Amygdala (tissue), 56 donors: Measurements from ENCODE around the gene PRR16.
A peak's percentile ranks its signal among the peaks of the same experiment; 100 is the strongest.

Experiments used
- DNase-seq, 56 donors: peaks; one replicate each; lab custom pipeline; 2025; lab: John Stamatoyannopoulos, UW

The PRR16 gene

GRCh38 chr5:120512068-120512467 lies 48.0 kb downstream of the PRR16 start:
- no peak for DNase-seq

GRCh38 chr5:120512791-120513650 lies 48.9 kb downstream of the PRR16 start:
- DNase-seq, result no peak

- DNase-seq, result peak in 1 of 56 donors; percentile 4
Observed at GRCh38 chr5:120516805-120517204, 52.7 kb downstream of the PRR16 start.

DNA sequence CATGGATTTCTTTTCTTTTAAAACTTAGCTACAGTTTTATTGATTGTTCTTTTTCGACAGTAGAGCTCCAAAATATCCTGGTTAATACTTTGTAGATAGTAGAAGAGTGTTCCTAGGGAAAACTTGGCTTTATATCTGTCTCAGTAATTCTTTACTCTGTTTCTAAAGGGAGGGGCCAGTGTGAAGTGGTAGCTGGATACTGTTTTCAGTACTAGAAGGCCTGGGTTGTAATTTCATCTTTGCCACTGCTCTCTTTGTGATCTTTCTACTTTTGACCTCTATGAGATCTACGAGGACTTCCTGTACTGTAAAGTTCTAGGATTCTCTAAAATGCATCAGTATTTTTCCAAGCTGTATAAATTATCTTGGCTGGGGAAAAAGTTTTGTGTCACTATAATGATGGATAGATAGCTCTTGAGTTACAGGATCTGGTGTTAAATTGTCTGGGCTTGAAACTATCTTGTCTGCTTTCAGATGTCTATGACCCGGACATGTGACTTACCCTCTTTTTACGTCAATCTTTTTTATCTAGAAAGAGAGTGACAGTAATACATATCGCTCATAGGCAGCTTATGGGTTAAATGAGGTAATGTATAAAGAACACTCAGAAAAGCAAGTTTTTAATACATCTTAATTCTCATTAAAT lies 53.6 kb downstream of the PRR16 start:
- DNase-seq, result no peak

DNA sequence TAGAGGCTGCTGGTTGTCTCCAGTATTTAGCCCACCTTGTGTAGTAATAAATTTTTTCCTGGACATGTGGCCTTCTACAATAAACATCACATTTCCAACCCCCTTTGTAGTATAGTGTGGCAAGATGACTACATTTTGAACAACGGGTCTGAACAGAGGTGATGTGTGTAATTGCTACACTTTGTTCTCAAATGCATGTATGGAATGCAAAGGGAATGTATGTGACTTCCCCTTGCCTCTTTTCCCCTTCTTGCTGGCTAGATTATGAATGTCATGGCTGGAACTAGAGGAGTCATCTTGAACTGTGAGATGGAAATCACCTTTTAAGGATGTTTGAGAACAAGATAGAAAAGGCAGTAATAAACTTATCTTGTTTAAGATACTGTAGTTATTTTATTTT lies 54.5 kb downstream of the PRR16 start:
- DNase-seq, result no peak

DNA sequence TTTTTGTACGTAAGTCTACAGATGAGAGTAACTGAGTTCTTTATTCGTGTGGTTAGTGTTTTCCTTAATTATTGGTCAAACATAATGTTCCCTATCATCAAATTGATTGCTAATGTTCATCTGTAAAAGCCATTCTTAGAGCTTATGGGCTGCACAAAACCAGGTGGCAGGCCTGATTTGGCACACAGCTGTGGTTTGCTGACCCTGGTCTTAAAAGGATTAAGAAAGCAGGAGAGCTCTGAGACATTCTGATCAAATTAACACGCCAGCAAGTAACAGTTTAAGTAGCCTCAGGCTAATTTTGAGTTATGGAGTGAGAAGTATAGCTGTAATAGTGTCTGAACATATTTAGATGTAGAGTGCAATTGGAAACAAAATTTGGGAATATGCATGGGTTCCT lies 63.2 kb downstream of the PRR16 start:
- DNase-seq, result no peak

DNA sequence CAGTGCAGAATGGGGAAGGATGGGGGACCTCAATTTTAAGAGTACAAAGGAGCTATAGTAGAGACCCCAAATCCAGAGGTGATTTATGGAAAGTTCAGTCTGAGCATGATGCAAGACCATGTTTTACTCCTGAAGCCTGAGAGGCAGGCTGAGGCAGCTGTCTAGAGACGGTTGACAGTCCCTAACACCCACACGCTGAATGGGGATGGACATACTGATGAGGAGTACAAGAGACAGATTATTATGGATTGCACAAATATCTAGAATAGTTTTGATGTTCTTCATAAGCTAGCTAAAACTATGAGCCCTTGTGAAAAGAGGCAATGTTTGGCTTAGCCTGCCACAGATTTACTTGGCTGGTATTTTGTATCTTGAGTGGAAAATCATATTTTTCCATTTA lies 64.5 kb downstream of the PRR16 start:
- DNase-seq, result no peak

DNA sequence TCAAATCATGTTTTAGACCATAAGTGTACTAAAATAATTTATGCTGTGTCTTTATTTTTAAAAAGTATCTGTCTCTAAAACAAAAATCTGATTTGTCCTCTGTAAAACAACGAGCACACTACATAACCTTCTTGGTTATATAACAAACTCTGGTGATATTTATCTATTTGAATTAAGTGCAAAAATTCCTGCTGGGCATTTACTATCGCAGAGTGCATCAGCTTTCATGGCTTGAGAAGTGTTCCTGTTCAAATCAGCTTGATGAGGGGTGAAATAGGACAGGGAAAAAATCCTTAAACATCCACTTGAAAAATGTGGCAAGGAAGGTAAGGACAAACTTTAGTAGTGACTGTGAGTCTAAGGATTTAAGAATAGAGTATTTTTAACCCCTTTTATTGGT lies 65.3 kb downstream of the PRR16 start:
- DNase-seq, result no peak

DNA sequence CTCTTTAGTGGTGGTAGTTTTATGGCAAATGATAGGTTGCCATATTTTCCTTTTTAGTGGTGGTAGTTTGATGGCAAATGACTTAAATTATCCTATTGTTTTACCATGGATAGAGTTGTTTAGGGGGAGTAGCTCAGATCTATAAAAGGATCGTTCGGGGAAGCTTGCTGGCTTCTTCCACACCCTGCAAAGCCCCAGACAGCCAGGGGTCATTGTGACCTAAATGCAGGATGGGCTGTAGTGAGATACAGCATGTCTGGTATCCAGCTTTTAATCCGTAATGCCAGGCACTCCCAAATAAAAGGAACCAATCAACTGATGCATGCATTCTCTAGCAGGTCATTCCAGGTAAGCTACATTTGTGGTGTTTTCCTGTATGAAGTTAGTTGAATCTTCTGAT lies 67.1 kb downstream of the PRR16 start:
- no peak for DNase-seq

DNA sequence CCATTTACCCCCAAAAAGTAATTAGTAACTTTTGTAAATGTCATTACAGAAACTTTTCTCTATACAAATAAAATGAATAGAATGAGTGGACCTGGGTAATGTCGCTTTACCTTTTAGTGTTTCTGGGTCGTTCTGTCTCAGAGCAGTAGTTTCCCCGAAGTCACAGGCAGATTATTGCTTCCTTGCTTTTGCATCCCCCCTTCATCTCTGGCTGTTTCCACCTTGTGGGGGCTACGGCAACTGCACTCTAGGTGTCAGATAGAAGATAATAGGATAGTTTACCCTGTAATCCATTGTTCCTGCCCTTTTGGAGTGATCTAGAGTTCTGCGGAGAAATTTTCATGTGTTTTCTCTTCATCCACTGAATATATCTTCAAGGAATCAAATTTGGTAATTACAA lies 68.7 kb downstream of the PRR16 start:
- DNase-seq, result no peak

DNA sequence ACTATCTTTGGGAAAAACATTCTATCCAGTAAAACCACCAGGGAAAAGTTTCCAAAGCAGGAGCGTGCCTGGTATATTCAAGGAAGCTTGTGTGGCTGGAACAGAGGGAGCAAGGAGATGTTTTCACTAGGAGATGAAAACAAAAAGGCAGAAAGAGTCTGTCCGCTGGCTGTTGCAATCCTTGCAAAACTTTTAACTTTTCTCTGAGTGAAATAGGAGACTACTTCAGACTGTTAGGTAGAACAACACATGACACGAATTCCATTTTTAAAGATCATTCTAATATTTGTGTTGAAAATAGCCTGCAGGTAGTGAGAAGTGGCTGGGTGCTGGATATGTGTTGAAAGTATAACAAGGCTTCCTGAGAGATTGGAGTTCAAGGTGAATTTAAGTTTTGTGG lies 69.5 kb downstream of the PRR16 start:
- DNase-seq, result no peak

DNA sequence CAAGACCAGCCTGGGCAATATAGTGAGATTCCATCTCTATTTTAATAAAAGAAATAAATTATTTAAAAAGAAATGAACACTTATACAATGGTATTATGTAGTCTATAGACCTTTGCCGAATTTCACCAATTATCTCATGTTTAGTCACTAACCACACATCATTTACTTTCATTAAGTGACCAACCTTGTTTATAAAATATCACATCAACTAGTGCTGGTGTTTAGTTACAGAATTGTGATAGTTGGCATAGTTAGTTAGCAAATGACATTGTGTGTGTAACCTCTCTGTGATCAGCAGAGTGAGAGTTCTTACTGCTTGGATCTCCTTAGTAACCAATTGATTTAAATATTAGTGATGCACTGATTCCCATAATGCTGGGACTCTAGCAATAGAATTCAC lies 71.8 kb downstream of the PRR16 start:
- no peak for DNase-seq

DNA sequence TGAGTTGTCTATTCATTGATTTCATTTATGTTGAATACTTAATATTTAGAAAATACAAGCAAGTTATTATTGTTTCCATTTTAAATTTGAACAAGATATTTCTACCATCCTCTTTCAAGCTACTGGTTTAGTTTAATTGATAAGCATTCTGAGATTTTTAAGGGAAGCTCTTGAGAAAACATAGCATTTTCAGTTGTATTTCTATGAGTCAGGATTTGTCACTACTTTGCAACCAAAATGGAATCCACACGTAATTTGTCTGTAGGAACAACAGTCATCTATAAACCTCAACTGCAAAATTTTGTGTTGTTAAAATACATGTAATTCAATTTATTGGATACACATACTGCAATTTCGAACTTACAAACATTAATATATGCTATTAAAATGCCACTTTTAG lies 74.0 kb downstream of the PRR16 start:
- DNase-seq, result no peak

DNA sequence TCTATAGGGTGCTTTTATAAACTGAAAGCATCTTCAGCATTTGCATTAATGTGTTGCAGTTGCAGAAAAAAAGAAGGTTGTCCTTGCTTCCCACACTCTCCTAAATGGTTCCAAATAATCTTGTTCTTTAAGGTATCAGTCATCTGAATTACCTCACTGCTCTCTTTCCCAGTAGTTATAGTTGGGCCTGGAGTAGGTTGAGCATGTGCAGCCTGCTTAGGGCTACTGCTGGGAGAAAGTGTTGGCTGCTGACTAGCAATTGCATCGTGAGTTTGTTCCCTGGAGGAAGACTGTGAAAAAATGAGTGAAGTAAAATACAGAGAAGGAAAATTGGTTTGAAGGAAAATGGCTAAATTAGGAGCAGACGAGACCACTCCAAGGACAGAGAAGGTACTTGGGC lies 74.5 kb downstream of the PRR16 start:
- no peak for DNase-seq

DNA sequence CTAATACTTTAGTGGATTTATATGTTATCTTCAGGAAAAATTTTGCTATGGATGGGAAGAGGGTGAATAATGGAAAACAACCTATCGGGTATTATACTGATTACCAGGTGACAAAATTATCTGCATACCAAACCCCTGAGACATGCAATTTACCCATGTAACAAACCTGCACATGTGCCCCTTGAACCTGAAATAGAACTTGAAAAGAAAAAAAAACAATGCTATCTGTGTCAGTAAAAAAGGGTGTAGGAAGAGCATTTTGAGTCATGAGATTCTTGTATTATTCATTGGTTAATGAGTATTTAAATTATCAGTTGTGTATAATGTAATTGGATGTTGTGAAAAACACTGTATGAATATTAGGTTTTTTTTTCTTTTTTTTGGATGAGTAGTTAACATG lies 75.4 kb downstream of the PRR16 start:
- no peak for DNase-seq

- no peak for DNase-seq
Observed at GRCh38 chr5:120540097-120540496, 76.0 kb downstream of the PRR16 start.

- no peak for DNase-seq
Observed at GRCh38 chr5:120544043-120544442, 79.9 kb downstream of the PRR16 start.

- DNase-seq, result no peak
Observed at GRCh38 chr5:120545007-120545406, 80.9 kb downstream of the PRR16 start.

DNA sequence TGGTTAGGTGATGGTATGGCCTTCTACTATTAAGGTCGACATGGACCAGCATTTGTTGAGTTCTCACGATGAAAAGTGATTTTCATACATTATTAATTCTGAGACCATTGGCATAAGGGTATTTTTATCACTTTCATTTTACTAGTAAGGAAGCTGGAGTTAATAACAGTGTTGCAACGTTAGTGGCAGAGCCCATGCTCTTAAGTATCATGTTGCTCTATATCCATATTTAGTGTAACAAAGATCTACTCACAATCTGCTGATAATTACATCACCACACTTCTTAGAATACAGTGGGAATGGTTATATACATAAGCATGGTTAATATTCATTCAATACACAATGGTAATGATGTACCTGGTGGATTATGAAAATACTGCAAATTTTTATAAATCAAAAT lies 81.9 kb downstream of the PRR16 start:
- no peak for DNase-seq

GRCh38 chr5:120546922-120547321 lies 82.8 kb downstream of the PRR16 start:
- no peak for DNase-seq

DNA sequence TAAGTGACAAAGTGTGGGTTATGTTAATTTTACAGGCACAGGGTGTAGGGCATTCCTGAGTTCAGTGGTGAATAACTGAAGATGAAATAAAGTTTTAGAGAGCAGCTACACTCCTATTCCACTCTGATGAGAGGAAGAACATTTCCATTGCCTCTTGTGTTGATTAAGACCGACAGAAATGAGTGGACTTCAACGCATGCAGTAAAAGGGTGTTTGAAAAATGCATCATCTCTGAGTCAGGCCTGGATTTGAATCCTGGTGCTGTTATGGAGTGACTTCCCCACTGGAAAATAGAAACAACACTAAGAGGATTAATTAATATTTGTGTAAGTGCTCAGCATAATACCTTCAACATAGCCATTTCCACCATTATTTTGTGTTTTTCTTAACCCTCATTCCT lies 86.3 kb downstream of the PRR16 start:
- no peak for DNase-seq

- no peak for DNase-seq
Observed at GRCh38 chr5:120552638-120553037, 88.5 kb downstream of the PRR16 start.
